ENCODE measurements around the gene NTHL1. TPM values are rescaled to one million over a fixed set of nuclear protein-coding genes. Genes with fewer than 3 reads are reported as not detected.

NTHL1 gene
- total RNA-seq, 1 experiment from 2014 or later: 148 TPM

DNA sequence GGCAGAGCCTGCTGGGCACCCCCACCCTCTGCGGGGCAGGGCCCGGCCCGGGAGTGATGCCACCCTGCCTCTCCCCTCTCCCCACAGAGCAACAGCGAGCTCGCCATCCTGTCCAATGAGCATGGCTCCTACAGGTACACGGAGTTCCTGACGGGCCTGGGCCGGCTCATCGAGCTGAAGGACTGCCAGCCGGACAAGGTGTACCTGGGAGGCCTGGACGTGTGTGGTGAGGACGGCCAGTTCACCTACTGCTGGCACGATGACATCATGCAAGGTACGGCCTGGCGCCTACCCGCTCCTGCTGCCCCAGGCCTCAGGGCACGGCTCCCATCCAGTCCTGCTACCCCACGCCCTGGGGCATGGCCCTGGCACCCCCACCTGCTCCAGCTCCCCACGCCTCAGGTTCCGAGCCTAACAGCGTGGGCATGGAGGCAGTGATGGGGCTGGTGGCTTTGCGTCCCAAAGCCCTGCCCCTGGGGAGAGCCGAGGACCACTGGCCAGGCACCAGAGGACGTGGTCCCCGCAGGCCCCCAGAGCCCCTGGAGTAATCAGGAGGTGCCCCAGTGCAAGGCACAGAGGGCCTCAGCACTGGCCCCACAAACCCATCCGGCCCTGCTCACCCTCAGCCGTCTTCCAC is 38.6 kb upstream of the NTHL1 start:
- in situ Hi-C loops (cut with HindIII; ENCODE audit: low pct_unique_long_range_greater_than_20kb, low sequenced_read_pairs): no loop called here
- no peak for DNase-seq (ENCODE audit: low read depth)

DNA sequence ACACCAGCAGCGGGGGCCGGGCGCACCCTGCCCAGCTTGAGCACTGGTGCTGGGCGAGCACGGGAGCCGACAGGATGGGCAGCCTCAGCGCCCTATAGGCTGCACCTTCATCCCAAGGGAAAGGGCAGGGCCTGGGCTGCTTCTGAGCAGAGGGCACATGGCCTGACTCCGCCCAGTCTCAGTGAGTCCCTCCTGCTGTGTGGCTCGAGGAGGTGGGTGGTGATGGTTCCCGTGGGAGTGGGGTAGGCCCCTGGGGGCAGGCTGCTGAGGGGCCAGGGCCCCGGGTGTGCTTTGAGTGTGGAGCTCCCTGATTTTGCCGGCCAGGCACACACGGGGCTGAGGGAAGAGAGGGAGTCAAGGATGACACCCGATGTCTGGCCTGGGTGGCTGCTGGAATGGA is 38.0 kb upstream of the NTHL1 start:
- DNase-seq (ENCODE audit: low read depth): no peak
- in situ Hi-C loops (cut with HindIII; ENCODE audit: low pct_unique_long_range_greater_than_20kb, low sequenced_read_pairs): no loop called here

DNA sequence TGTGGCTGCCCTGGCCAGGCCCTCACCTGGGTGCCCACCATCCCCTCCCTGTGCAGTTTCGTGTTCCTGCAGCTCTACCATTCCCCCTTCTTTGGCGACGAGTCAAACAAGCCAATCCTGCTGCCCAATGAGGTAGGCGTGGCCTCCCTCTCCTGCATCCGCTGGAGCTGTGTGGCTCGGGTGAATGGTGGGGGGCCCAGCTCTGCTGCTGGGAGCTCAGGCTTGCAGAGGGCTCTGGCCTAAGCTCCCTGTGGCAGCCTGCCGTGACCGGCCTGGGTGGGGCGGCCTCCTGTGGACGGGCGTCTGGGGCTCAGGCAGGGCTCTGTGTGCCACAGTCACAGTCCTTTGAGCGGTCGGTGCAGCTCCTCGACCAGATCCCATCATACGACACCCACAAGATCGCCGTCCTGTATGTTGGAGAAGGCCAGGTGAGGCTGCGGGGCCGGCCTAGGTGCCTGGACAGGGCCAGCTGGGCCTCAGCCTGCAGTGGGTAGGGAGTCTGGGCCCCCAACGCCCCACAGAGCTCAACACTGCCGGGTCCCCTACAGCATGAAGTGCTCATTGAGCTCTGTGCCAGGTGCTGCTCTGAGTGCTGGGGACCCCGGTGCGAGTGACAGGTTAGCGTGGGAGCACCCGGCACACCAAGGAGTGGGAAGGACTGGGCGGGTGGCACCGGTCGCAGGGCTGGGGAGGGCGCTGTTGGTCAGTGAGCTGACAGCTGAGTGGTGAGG is 37.4 kb upstream of the NTHL1 start:
- in situ Hi-C loops (cut with HindIII; ENCODE audit: low pct_unique_long_range_greater_than_20kb, low sequenced_read_pairs): no loop called here
- no peak for DNase-seq (ENCODE audit: low read depth)

DNA sequence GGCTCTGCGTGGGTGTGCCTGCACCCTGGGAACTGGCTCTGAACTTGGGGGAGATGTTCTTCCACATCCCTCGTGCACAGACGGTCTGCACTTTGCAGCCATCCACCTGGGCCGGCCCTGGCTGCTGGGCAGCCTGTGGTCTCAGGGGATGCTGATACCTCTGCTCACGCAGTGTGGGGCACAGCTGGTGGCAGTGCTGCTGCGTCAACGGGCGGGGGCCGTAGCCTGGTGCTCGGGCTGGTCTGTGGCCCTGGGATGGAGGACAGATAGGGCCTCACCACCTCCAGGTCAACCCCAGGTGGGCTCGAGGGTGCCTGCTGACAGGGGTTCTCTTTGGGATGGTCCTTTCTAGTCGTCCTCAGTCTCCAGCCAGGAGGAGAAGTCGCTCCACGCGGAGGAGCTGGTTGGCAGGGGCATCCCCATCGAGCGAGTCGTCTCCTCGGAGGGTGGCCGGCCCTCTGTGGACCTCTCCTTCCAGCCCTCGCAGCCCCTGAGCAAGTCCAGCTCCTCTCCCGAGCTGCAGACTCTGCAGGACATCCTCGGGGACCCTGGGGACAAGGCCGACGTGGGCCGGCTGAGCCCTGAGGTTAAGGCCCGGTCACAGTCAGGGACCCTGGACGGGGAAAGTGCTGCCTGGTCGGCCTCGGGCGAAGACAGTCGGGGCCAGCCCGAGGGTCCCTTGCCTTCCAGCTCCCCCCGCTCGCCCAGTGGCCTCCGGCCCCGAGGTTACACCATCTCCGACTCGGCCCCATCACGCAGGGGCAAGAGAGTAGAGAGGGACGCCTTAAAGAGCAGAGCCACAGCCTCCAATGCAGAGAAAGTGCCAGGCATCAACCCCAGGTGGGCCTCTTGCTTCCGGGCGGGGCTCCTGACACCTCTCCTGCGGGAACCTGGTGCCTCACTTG is 36.5 kb upstream of the NTHL1 start:
- in situ Hi-C loops (cut with HindIII; ENCODE audit: low pct_unique_long_range_greater_than_20kb, low sequenced_read_pairs): no loop called here

DNA sequence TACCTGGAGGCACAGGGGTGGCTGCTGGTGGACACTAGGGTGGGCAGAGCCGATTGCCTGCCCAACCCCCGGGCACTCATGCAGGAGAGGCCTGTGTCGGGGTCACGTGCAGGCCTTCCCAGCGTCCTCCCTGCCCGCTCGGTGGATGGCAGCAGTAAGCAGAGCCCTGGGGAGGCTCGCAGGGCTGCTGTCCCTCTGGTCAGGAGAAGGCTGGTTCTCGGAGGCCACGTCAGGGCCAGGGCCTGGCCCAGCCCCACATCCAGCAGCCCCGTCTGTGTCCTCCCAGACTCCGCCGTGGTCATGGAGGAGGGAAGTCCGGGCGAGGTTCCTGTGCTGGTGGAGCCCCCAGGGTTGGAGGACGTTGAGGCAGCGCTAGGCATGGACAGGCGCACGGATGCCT is 35.8 kb upstream of the NTHL1 start:
- in situ Hi-C loops (cut with HindIII; ENCODE audit: low pct_unique_long_range_greater_than_20kb, low sequenced_read_pairs): no loop called here
- DNase-seq (ENCODE audit: low read depth): no peak

More for the DNA sequence above, 36.5 kb upstream of the NTHL1 start:
- DNase-seq (ENCODE audit: low read depth): no peak

DNA sequence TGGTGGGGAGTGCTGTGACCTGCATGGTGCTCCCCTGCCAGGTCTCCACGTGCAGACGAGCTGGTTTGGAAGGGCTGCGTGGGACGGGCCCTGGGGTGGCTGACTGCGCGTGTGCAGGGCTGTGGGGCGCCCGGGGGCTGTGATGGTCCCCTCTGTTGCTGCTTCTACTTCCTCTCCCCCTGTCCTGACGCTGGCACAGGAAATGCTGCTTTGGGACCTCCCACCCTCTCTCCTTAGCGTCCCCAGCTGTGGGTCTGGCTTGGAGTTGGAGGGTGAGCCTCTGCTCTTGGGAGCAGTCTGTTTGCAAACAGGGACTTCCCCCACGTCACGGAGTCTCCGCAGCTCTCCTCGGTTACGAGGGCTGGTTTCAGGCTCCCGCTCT is 35.3 kb upstream of the NTHL1 start:
- in situ Hi-C loops (cut with HindIII; ENCODE audit: low pct_unique_long_range_greater_than_20kb, low sequenced_read_pairs): no loop called here
- no peak for DNase-seq (ENCODE audit: low read depth)

DNA sequence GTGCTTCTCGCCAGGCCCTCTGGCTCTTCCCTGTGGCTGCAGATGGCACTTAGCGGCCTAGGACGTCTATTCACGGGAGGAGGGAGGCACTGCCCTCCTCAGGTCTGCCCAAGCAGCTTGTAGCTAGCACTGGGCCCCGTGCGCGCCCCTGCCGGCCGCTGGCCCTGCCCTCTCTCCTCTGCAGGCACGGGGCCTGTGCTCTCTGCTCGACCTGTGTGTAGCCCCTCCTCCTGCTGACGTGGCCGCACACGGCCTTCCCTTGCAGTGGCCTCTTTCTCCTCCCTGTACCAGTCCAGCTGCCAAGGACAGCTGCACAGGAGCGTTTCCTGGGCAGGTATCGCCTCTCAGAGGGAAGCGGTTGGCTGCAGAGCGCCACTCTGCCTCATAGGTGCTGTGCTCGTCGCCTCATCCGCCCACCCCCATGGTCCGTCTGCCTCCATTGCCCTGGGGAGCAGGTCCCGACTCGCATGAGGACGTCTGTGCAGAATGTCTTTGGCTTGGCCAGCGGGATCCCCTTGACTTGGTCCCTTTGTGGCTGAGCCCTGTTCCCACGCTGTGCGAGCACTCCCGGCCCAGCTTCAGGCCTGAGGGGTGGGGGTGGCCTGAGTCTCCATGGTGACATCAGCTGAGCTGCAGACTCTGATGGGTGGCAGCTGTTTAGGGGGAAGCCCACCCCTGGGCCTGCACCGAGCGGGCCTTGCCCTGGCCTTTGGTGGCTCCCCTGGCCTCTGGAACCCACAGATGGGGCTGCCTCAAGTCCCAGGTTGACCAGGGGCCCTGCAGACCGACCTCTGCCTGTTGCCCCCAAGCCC is 34.7 kb upstream of the NTHL1 start:
- in situ Hi-C loops (cut with HindIII; ENCODE audit: low pct_unique_long_range_greater_than_20kb, low sequenced_read_pairs): no loop called here
- DNase-seq (ENCODE audit: low read depth): no peak

DNA sequence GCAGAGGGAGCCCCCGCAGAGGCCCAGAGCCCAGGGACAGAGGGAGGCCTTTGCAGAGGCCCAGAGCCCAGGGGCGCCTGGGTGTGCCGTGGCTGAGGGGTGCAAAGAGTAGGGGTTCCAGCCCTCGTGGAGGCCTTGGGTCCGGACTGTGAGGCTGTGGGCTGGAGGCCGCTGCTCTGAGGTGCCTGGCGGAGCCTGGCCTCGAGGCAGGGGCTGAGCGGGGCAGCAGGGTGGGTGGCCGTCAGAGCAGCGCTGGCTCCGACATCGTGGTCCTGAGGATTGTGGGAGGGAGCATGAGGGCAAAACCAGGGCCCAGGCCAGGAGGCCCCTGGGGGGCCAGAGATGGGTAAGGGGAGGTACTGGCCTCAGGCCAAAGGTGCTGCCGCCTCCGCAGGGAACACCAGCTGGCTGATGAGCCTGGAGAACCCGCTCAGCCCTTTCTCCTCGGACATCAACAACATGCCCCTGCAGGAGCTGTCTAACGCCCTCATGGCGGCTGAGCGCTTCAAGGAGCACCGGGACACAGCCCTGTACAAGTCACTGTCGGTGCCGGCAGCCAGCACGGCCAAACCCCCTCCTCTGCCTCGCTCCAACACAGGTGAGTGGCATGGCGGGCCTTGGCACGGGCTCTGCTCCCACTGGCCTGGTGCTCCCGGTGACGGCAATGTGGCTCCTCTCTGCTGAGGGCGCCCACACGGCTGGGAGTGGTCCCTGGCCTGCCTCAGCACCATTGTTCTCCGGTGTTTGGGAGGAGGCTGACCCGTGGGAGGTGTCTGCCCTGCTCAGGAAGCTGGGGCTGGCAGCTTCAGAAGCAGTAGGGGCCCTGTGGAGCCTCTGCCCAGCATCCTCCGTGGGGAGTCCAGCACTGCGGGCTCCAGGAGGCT is 33.8 kb upstream of the NTHL1 start:
- no peak for DNase-seq (ENCODE audit: low read depth)
- in situ Hi-C loops (cut with HindIII; ENCODE audit: low pct_unique_long_range_greater_than_20kb, low sequenced_read_pairs): no loop called here

DNA sequence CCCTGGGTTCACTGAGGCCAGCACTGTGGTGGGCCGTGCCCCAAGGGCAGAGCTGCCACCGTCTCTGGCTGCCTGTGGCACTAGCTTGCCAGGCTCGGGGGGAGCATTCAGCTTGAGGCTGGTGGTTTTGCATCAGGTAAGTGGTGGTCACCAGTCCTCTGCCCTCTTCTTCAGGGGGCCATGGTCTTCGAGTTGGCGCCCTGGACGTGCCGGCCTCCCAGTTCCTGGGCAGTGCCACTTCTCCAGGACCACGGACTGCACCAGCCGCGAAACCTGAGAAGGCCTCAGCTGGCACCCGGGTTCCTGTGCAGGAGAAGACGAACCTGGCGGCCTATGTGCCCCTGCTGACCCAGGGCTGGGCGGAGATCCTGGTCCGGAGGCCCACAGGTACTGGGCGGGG is 32.4 kb upstream of the NTHL1 start:
- in situ Hi-C loops (cut with HindIII; ENCODE audit: low pct_unique_long_range_greater_than_20kb, low sequenced_read_pairs): no loop called here
- no peak for DNase-seq (ENCODE audit: low read depth)

DNA sequence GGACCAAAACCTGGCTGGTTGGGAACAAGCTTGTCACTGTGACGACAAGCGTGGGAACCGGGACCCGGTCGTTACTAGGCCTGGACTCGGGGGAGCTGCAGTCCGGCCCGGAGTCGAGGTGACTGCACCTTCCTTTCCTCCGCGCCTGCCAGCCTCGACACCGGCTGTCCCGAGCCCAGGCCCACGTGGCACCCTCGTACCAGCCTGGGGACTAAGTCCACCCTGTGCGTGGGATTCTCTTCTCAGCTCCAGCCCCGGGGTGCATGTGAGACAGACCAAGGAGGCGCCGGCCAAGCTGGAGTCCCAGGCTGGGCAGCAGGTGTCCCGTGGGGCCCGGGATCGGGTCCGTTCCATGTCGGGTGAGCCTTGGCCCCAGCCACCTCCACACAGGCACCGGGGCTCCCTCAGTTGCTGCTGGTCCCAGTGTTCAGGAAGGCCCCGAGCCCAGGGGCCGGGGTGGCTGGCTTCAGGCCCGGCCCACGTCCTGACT is 31.7 kb upstream of the NTHL1 start:
- no peak for DNase-seq (ENCODE audit: low read depth)
- in situ Hi-C loops (cut with HindIII; ENCODE audit: low pct_unique_long_range_greater_than_20kb, low sequenced_read_pairs): no loop called here

DNA sequence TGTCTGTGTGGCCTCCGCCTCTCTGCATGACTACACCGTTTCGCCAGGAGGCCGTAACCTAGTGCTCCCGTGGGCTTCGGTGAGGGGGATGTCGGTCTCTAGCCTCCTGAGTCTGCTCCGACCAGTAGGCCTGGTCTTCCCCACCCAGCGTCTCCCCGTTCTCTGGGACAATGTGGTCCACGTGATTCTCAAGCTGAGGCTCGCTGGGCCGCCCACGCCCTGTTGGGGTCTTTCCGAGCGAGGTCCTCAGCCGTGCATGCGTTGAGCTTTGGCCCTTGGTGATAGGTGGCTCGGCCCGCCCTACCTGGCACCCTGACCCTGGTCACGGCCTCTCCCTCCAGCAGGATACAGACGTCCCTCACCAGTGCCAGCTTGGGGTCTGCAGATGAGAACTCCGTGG is 31.1 kb upstream of the NTHL1 start:
- in situ Hi-C loops (cut with HindIII; ENCODE audit: low pct_unique_long_range_greater_than_20kb, low sequenced_read_pairs): no loop called here

DNA sequence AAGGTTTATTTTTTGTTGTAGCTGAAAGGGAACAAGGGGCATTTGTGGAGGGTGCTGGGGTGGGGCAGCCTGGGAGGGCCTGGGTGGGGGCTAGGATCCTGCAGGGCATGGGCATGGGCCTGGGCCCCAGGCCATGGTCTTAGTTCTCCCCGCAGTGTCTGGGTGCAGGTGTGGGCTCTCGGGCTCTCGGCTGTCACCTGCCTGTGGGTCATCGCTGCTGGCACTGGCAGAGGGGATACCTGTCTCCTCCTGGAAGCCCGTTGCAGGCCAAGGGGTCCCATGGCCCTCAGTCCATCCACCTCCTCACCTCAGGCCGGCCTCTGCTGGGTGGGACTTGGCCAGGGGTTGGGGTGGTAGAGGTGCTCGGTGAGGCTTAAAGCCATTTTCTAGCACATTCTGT is 30.5 kb upstream of the NTHL1 start:
- in situ Hi-C loops (cut with HindIII; ENCODE audit: low pct_unique_long_range_greater_than_20kb, low sequenced_read_pairs): no loop called here
- no peak for DNase-seq (ENCODE audit: low read depth)

More for the DNA sequence above, 31.1 kb upstream of the NTHL1 start:
- no peak for DNase-seq (ENCODE audit: low read depth)

DNA sequence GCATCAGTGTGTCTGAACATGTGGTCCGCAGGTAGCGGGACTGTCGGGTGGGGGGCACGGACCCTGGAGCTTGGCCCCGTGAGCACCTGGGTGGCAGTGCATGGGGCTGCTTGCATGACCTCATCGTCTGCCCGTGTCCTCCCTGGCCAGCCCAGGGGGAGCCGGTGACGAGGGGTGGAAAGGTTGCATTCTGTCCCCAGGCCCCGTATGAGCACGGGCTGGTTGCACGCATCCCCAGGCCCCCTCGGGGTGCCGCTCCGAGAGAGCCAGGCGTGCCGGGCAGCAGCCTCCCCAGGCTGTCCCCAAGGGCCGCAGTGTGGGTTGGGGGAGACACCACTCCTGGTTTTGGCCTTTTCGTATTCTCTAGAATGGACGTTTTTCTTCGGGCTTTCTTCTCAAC is 30.1 kb upstream of the NTHL1 start:
- no peak for DNase-seq (ENCODE audit: low read depth)
- in situ Hi-C loops (cut with HindIII; ENCODE audit: low pct_unique_long_range_greater_than_20kb, low sequenced_read_pairs): no loop called here

DNA sequence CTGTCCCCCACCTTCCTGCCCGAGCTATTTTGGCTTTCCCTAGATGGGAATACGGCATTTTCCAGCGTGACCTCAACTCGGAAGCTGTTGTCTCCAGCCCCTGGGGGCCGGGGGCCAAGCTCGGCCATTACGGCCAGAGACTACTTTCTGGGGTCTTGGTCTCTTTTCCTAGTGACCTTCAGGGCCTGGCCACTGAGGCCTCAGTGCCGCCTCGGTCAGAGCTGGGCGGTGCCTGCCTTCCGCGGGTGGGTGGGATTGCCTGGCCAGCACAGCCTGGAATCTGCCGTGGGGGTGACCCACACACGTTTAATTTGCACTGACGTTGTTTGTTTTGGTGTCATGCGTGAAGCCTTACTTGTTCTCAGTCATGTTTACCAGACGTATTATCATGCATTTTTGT is 29.4 kb upstream of the NTHL1 start:
- in situ Hi-C loops (cut with HindIII; ENCODE audit: low pct_unique_long_range_greater_than_20kb, low sequenced_read_pairs): no loop called here
- DNase-seq (ENCODE audit: low read depth): no peak

DNA sequence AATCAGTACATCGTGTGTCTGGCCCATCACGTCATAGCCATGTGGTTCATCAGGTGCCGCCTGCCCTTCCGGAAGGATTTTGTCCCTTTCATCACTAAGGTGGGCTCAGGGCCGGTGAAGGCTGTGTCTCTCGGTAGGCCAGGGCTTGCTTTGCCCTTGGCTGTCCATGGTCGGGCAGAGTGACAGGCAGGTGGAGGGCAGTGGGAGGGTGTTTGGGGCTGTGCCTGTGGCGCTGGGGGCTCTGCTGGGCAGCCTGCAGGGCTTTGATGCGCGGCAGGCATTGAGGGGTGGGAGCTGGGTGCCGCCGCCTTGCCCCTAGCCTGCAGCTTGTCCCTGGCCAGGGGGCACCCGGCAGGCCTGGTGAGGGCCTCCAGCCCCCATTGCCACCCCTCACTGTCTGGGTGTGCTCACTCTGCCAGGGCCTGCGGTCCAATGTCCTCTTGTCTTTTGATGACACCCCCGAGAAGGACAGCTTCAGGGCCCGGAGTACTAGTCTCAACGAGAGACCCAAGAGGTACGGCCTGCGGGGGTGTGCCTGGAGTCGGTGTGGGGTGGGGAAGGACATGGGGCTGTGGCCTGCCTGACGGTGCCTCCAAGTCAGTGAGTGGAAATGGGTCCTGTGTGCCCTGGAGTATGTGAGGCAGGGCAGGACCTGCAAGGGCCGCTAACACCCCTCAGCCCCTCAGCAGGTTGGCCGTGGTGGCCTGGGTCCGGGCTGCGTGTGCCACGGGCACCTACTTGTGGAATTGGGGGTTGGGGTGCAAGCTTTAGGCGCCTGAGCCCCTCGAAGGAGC is 28.6 kb upstream of the NTHL1 start:
- in situ Hi-C loops (cut with HindIII; ENCODE audit: low pct_unique_long_range_greater_than_20kb, low sequenced_read_pairs): no loop called here
- DNase-seq (ENCODE audit: low read depth): no peak

DNA sequence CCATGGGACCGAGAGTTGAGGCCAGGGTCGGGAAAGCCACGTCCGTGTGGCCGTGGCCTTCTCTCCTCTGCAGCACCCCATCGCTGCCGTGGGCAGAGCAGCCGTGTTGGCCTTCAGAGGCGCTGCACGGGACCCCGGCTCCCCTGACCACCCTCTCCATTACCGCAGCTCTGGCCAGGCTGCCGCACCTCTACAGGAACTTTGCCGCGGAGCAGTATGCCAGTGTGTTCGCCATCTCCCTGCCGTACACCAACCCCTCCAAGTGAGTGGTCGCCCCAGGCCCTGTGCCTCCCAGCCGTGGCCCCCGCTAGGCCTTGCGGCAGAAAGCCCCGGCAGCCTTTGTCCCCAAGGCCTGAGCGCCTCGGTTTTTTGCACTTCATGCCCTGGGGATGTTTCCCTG is 28.0 kb upstream of the NTHL1 start:
- DNase-seq (ENCODE audit: low read depth): no peak
- in situ Hi-C loops (cut with HindIII; ENCODE audit: low pct_unique_long_range_greater_than_20kb, low sequenced_read_pairs): no loop called here

DNA sequence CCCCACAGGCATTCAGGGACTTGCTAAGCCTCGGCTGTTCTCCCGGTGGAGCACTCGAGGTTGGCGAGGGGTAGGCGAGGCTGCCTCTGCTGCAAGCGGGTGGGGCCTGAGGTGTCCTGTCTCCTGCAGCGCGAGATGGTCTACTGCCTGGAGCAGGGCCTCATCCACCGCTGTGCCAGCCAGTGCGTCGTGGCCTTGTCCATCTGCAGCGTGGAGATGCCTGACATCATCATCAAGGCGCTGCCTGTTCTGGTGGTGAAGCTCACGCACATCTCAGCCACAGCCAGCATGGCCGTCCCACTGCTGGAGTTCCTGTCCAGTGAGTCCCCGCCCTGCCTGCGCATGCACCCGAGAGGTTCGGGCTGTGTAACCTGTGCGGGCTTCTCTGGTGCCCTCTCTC is 26.4 kb upstream of the NTHL1 start:
- no peak for DNase-seq (ENCODE audit: low read depth)
- in situ Hi-C loops (cut with HindIII; ENCODE audit: low pct_unique_long_range_greater_than_20kb, low sequenced_read_pairs): no loop called here
